Lower lobe of right lung (tissue), 2 donors: ENCODE results near the gene SBK2. TPM values are rescaled to one million over a fixed set of nuclear protein-coding genes. Genes with fewer than 3 reads are reported as not detected.

Experiments
- ATAC-seq, 2 donors: fragments of 200-7000 bp; cut with Tn5 transposase; one replicate each; pipeline ENCODE4 v1.9.1; 2020 to 2022; ENCODE audit warnings: mild to moderate bottlenecking in 2 of 2, moderate library complexity in 2 of 2
- DNase-seq: peaks from one replicate; pipeline ENCODE4 v3.0.0-alpha.2; 2020
- H3K27ac ChIP-seq: fragments of 200-600 bp; one replicate; pipeline ENCODE4 v1.8.0; 2022
- H3K27me3 ChIP-seq: fragments of 200-600 bp; one replicate; pipeline ENCODE4 v1.8.0; 2022; ENCODE audit warnings: low read depth
- H3K36me3 ChIP-seq: fragments of 200-600 bp; one replicate; pipeline ENCODE4 v1.8.0; 2022; ENCODE audit warnings: mild to moderate bottlenecking
- H3K4me1 ChIP-seq: fragments of 200-600 bp; one replicate; pipeline ENCODE4 v1.8.0; 2022
- H3K4me3 ChIP-seq: fragments of 200-600 bp; one replicate; pipeline ENCODE4 v1.8.0; 2022; ENCODE audit warnings: mild to moderate bottlenecking
- H3K9me3 ChIP-seq: fragments of 200-600 bp; one replicate; pipeline ENCODE4 v1.8.0; 2022
- CTCF ChIP-seq: fragments of 200-600 bp; IDR thresholded peaks from one replicate; pipeline ENCODE4 v1.8.0; 2022; ENCODE audit warnings: antibody characterized with exemption, mild to moderate bottlenecking
- intact Hi-C: fragments of 100-400 bp; cut with DNase I; formaldehyde crosslinking; loops from one replicate; pipeline ENCODE4 v1.11.0; 2022
- total RNA-seq: library from RNA; stranded (reverse); fragmentation: NEBNext Ultra II Directional; extraction: Animal tissue kit (Norgen Biotek cat#: 25700); gene quantifications from one replicate; pipeline ENCODE4 v1.2.1, GENCODE V29; 2021
- donor health status: DM: no; HTN: yes; CAD: no; lungs with severe emphysema.

The SBK2 gene
- total RNA-seq, 1 donor from 2014 or later, result not detected

- Histone ChIP-seq H3K9me3 (no peaks in the 10 kb centered on the region), H3K36me3 (no peaks in the 10 kb centered on the region), H3K4me1 (peaks cover 7% of the 10 kb centered on the region), H3K27me3 (no peaks in the 10 kb centered on the region), H3K4me3 (no peak overlapping the region), H3K27ac (no peak overlapping the region)
- intact Hi-C loops, result no loop called here
- no peak for TF ChIP-seq CTCF
- ATAC-seq (no peak), DNase-seq (no peak)
Observed at GRCh38 chr19:55529636-55530234, 7.2 kb downstream of the SBK2 start.

GRCh38 chr19:55528030-55528803, 8.7 kb downstream of the SBK2 start:
- intact Hi-C loops, result no loop called here
- no peak for ATAC-seq
- no peak for DNase-seq

GRCh38 chr19:55527197-55528029, 9.5 kb downstream of the SBK2 start:
- intact Hi-C loops, result no loop called here
- DNase-seq (no peak), ATAC-seq (no peak)

More at GRCh38 chr19:55528030-55528803, 8.7 kb downstream of the SBK2 start:
- Histone ChIP-seq H3K4me1 (peaks cover 7% of the 10 kb centered on the region), H3K27ac (no peak overlapping the region), H3K9me3 (no peaks in the 10 kb centered on the region), H3K4me3 (no peak overlapping the region), H3K27me3 (no peaks in the 10 kb centered on the region), H3K36me3 (no peaks in the 10 kb centered on the region)
- TF ChIP-seq CTCF, result no peak

GRCh38 chr19:55526216-55527196, 10.4 kb downstream of the SBK2 start:
- Histone ChIP-seq H3K36me3 (no peaks in the 10 kb centered on the region), H3K27me3 (no peaks in the 10 kb centered on the region), H3K4me3 (no peak overlapping the region), H3K27ac (no peak overlapping the region), H3K4me1 (peaks cover 7% of the 10 kb centered on the region), H3K9me3 (no peaks in the 10 kb centered on the region)
- DNase-seq (peak; percentile 84), ATAC-seq (peak; percentile 77 to 80)
- TF ChIP-seq CTCF, result no peak
- intact Hi-C loops, result no loop called here

More at GRCh38 chr19:55527197-55528029, 9.5 kb downstream of the SBK2 start:
- Histone ChIP-seq H3K27me3 (no peaks in the 10 kb centered on the region), H3K4me1 (peaks cover 7% of the 10 kb centered on the region), H3K4me3 (no peak overlapping the region), H3K9me3 (no peaks in the 10 kb centered on the region), H3K36me3 (no peaks in the 10 kb centered on the region), H3K27ac (no peak overlapping the region)
- TF ChIP-seq CTCF, result no peak
